CD4-positive, alpha-beta T cell treated with Interleukin-15 for 4 hours (primary cell): ENCODE data around the gene SPRR5.

Experiments used
- DNase-seq: peaks from one replicate; pipeline ENCODE4 v3.0.0-alpha.2; 2020; ENCODE audit warnings: low spot score

The SPRR5 gene, protein sequence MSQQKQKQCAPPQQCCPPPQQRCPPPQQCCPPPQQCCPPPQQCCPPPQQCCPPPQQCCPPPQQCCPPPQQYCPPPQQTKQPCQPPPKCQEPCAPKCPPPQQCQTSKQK

GRCh38 chr1:152946651-152947256 is at the start of gene SPRR5:
TSS of gene SPRR5 (plus strand) at chr1:152947206. CDS start at chr1:152948555, 1,349 bp downstream.
- no peak for DNase-seq

DNA sequence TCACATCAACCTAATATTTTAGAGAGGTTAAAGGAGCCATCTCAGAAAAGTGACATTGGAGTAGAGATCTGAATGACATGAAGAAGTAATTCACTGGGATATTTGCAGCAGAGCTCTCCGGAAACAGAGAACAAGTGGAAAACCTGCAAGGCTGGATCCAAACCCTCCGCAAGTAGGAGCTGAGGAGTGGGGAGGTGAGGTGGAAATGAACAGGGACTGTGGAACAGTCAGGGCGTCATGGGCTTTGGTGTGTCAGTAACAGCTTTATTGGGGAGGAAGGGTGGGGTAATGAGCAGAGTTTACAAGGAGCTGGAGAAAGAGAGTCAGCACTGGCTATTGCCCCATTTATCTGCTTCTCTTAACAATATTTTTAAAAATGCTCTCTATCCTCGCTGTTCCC is 48.0 kb upstream of the SPRR5 start:
- no peak for DNase-seq

DNA sequence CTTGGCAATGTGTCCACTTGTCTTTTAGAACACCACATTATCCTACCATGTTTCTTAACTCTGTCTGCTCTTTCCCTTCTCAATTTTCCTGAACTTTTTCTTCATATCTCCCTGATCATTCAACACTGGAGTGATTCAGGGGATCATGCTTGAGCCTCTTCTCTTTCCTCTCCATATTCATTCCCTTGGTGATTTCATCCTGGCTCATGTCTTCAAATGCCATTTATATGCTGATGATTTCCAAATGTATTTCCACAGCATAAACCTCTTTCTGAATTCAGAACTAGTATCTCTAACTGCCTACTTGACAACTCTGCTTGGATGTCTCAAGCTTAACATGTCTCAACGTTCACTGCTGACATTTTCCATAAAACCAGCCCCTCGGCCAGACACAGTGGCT is 47.1 kb upstream of the SPRR5 start:
- no peak for DNase-seq

GRCh38 chr1:152901631-152902030 is 45.4 kb upstream of the SPRR5 start:
- DNase-seq = no peak

- no peak for DNase-seq
These were observed 44.4 kb upstream of the SPRR5 start for GRCh38 chr1:152902636-152903035.

DNA sequence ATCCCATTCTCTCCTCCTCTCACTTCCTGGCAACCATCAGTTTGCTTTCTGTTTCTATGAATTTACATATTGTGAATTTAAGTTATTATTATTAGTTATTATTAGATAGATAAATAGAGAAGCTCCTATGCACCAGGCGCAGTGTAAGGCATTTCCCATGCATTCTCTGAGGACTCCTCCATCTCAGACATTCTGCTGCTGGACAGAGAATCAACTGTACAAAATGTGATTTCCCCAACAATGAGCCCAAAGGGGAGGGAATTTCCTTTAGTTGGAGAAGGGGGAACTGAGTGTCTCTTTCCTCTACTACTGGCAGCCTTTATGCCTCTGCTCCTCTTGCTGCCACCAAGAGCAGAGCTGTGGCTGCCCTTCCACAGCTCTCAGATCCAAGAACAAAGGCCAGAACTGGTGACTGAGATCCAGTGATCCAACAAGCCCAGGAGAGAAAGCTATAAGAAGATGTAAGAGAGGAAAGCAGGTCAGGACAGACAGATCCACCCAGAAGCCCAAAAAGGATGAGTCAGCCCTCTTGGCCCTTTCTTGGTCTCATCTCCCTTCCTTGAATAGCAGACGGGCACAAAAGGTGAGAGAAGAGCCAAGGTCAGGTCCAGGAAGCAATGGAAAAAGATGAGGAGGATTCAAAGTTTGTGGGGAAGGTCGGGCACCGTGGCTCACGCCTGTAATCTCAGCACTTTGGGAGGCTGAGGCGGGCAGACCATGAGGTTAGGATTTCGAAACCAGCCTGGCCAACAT is 42.1 kb upstream of the SPRR5 start:
- no peak for DNase-seq

DNA sequence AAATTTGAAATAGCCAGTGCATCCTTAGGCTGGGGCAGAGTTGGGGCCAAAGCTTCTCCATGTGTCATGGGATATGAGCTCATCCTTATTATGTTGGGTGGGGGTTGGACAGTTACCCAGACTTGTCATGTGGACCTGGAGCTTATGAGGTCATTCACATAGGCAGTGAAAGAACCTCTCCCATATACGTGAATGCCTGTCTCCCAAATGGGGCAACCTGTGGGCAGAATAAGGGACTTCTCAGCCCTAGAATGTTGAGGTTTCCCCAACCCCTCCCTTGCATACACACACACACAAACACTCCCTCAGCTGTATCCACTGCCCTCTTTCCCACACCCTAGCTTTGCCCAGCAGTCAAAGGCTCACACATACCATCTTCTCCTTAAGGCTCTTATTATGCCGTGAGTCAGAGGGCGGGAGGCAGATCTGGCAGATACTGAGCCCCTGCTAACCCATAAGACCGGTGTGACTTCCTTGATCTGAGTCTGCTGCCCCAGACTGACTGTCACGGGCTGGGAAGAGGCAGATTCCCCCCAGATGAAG is 40.9 kb upstream of the SPRR5 start:
- DNase-seq = no peak

DNA sequence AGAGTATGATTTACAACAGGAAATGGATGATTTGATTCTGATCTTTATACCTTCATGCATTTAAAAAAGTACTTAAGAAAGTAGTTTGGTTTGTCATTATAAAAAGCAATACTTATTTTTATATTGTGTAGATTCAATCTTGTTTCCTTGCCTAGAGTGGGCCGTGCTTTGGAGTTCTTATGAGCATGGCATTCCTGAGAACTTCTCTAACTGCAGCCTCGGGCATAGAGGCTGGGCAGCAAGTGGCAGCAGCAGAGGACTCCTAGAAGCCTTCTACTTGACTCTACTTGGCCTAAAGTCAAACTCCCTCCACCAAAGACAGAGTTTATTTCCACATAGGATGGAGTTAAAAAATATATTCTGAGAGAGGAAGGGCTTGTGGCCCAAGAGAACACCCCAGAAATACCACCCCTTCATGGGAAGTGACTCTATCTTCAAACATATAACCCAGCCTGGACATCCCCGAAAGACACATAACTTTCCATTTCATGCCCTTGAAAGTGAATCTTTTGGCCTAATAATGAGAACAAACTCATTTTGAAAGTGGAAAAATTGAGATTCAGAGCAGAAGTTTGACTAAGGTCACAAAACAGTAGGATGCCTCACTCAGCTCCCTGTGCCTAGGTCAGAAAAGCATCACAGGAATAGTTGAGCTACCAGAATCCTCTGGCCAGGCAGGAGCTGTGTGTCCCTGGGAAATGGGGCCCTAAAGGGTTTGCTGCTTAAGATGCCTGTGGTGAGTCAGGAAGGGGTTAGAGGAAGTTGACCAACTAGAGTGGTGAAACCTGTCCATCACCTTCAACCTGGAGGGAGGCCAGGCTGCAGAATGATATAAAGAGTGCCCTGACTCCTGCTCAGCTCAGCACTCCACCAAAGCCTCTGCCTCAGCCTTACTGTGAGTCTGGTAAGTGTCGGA is 39.1 kb upstream of the SPRR5 start, which contains the start of gene IVL:
Gene IVL (plus strand): TSS at position 861 of the 916 bp plus-strand sequence. CDS start 1,252 bp downstream, outside the sequence.
- DNase-seq = no peak

- DNase-seq = no peak
These were observed 37.8 kb upstream of the SPRR5 start for GRCh38 chr1:152909206-152909605.

- no peak for DNase-seq
These were observed 34.5 kb upstream of the SPRR5 start for GRCh38 chr1:152912471-152912870.

DNA sequence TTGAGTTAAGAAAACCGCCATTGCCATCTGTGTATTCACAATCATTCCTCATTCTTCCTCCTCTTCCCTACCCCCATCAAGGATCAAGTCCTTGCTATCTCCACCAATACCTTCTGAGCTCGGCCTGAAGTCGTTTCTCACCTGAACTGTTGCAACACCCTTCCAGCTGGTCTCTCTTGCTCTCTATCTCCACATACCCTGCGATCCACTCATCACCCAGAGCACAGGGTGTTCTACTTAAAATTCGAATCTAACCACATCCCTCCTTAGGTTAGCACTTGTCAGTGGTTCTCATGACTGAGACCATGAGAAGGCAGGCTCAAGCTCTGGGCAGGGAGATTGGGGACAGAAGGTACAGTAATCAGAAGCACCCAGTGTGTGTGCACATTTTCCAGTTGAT is 34.1 kb upstream of the SPRR5 start:
- no peak for DNase-seq

- DNase-seq = no peak
These were observed 29.2 kb upstream of the SPRR5 start for GRCh38 chr1:152917794-152918193.

DNA sequence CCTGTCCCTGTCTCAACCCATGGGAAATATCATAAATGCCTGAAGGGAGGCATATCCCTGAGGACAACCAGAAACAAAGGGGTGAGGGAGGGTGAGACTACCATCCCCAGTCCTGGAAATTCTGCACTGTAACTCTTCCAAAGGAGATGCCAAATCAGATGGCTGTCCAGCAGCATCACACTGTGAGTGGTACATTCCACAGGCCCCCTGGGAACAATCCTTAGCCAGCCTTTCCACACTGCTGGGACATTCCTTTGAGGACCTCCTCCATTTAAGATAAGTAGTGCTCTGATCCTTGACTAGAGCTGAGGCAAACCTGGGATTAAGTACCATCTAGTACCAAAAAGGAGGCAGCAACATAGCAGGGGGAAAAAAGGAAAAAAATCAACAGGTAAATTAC is 27.9 kb upstream of the SPRR5 start:
- no peak for DNase-seq

DNA sequence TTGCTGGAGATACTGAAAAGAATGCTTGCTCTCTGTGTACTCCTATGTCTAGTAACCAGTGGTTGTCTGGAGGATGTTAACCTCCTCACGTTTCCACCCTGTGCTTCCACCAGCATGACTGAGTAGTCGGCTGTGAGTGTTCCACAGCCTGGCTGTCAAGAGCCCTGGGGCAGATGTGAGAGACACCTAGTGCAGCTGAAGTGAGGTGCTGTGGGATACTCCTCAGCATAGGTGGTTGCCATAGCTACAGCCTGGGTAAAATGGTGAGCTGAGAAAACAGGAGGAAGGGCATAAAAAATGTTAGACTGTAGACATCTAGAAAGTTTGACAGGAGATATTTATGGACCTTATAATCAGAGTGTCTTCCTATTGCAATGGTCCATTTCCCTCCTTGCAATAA is 22.8 kb upstream of the SPRR5 start:
- DNase-seq = no peak

DNA sequence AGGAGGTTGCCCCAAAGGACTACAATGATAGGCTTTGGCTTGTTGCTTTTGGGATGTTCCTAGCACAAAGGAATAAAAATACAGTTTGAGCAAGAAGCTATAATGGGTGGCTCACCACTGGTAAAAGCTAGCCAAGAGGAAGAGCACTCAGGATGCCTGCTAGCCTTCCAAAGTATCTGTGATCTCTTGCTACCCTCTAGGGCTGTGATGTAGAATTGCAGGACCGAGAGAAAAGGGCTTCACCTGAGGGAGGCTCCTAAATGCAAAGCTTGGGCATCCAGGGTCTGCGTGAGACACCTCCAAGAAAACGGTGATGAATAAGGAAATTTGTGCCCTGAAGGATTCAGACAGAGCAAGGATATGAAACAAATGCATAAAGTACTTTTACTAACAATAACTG is 20.9 kb upstream of the SPRR5 start:
- DNase-seq = no peak

DNA sequence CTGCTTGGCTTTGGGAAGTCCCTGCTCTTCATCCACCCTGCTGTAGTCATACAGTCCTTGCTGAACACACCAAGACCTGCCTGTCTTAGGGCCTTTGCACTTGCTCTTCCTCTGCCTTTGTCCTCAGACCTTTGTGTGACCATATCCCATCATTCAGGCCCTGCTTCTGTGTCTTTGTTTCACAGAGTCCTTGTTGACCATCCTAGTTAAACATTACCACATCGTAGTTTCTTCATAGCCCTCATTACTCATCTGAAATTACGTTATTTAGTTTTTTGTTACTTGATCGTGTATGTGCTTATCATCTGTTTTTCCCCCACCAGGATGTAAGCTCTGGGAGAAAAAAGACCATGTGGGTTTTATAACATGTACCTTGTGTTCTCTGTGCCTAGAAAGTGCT is 18.3 kb upstream of the SPRR5 start:
- no peak for DNase-seq

DNA sequence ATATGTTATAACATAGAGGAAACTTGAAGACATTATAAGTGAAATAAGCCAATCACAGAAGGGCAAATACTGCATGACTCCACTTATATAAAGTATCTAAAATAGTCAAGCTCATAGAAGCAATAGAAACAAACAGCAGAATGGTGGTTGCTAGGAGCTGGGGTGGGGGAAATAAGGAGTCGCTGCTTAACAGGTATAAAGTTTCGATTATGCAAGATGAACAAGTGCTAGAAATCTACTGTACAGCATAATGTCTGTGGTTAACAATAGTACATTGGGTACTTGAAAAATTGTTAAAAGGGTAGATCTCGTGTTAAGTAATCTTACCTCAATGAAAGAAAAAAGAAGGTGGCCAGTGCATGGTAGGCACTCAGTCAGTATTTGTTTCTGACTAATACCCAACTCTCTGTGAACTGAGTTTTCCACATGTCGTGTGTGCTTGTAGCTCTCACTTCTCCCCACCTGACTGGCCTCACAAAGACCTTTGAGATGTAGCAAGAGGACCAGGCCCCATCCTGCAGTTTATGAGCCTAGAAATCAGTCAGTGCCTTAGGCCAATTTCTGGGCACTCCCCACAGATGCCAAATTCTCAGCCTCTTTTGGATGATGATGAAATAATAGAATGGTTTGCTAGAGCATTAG is 14.7 kb upstream of the SPRR5 start:
- DNase-seq = no peak

GRCh38 chr1:152933196-152933595 is 13.8 kb upstream of the SPRR5 start:
- no peak for DNase-seq

DNA sequence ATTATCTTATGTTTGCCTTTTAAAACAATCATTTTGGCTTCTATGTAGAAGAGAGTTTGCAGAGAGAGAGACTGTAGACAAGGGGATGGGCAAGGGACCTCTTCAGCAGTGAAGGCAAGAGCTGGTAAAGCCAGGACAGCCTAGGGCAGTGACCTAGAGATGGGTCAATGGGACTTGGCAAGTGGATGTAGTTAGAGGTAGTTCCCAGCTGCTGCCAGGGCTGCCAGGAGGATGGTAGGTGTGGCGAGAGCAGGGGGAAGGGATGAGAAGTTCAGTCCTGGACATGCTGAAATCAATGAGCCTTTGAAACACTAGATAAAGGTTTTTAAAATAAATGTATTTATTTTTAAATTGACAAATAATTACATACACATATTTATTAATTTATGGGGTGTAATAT is 6.4 kb upstream of the SPRR5 start:
- DNase-seq = no peak

GRCh38 chr1:152941037-152941711 is 5.8 kb upstream of the SPRR5 start:
- DNase-seq = no peak

DNA sequence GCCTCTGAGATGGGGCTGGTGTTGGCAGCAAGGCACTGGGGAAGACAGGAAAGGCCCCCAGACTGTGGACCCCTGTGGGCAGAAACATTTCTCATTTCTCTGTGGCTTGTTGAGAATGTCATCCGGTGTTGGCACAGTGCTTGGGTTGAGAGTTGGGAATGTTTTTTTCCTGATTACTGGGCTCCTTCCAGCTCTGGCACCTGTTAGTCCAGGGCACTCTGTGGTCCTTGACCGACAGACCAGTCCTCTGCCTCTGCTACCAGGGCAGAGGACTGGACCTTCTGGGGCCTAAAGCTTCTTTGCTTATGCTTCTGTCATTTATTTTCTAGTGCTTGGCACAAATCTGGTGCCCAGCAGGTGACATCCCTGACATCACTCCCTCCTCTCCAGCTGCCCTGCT is 4.8 kb upstream of the SPRR5 start:
- no peak for DNase-seq
